Measurements from ENCODE around the gene RAB44.
A peak's percentile ranks its signal among the peaks of the same experiment; 100 is the strongest.
"Not testable (repeated sequence)": the region's sequence is repeated elsewhere in the genome, so short reads cannot be mapped to it uniquely, and the experiment has no call there.

Gene RAB44

GRCh38 chr6:36716476-36717093 is 19.0 kb downstream of the RAB44 start:
- DNase-seq = no peak

- no peak for DNase-seq
These were observed 19.7 kb downstream of the RAB44 start for GRCh38 chr6:36717231-36717825.

GRCh38 chr6:36717871-36718540 is 20.4 kb downstream of the RAB44 start:
- DNase-seq = no peak

GRCh38 chr6:36718560-36718959 is 20.9 kb downstream of the RAB44 start:
- no peak for DNase-seq

GRCh38 chr6:36719126-36719525 is 21.5 kb downstream of the RAB44 start:
- DNase-seq = no peak

GRCh38 chr6:36720251-36721141 is 22.9 kb downstream of the RAB44 start:
- DNase-seq = no peak

- no peak for DNase-seq
These were observed 23.9 kb downstream of the RAB44 start for GRCh38 chr6:36721369-36722140.

- peak in 1 of 3 experiments; percentile 34 for DNase-seq
These were observed 24.7 kb downstream of the RAB44 start for GRCh38 chr6:36722365-36722764.

GRCh38 chr6:36722879-36723278 is 25.3 kb downstream of the RAB44 start:
- DNase-seq = peak in 1 of 3 experiments; percentile 66

GRCh38 chr6:36723992-36724391 is 26.4 kb downstream of the RAB44 start:
- DNase-seq = not testable (repeated sequence)

GRCh38 chr6:36724514-36725390 is 27.1 kb downstream of the RAB44 start:
- DNase-seq = peak; percentile 62 to 80 (median 79)

- DNase-seq = no peak
These were observed 28.0 kb downstream of the RAB44 start for GRCh38 chr6:36725581-36725980.

GRCh38 chr6:36727505-36728021 is 29.9 kb downstream of the RAB44 start:
- DNase-seq = peak; percentile 13 to 66 (median 14)

GRCh38 chr6:36728289-36729160 is 30.9 kb downstream of the RAB44 start:
- DNase-seq = no peak

- DNase-seq = no peak
These were observed 31.5 kb downstream of the RAB44 start for GRCh38 chr6:36729161-36729524.

- DNase-seq = no peak
These were observed 33.1 kb downstream of the RAB44 start for GRCh38 chr6:36730424-36731380.

GRCh38 chr6:36731622-36732310 is 34.1 kb downstream of the RAB44 start:
- no peak for DNase-seq

GRCh38 chr6:36733300-36733699 is 35.7 kb downstream of the RAB44 start:
- no peak for DNase-seq

Measured in NCI-H1417 (cell line).